Keratinocyte (primary cell): ENCODE measurements around the gene TRIM14. TPM values are rescaled to one million over a fixed set of nuclear protein-coding genes. Genes with fewer than 3 reads are reported as not detected.
"Not testable (repeated sequence)": the region's sequence is repeated elsewhere in the genome, so short reads cannot be mapped to it uniquely, and the experiment has no call there.

ENCODE experiments used
- DNase-seq: peaks from one replicate; pipeline ENCODE4 v3.0.0-alpha.2; 2011; ENCODE audit warnings: low read depth, missing footprints, low spot score
- FAIRE-seq: peaks from 2 replicates; lab custom pipeline; 2011; peaks lifted over from hg19 to GRCh38; lab: Jason Lieb, UNC
- H2AFZ ChIP-seq: 2 replicates; pipeline ENCODE4 v1.6.0; 2012; ENCODE audit warnings: low read length, control low read depth, inconsistent platforms; ENCODE audit not compliant: control insufficient read depth
- H3K27ac ChIP-seq: 2 replicates; pipeline ENCODE4 v1.5.1; 2011; ENCODE audit warnings: low read length; ENCODE audit not compliant: control insufficient read depth, insufficient read depth
- H3K27me3 ChIP-seq: 3 replicates; pipeline ENCODE4 v1.6.0; 2011; ENCODE audit warnings: low read length; ENCODE audit not compliant: control insufficient read depth, insufficient read depth; ENCODE audit errors: extremely low read depth
- H3K36me3 ChIP-seq, 2 experiments: 2 replicates in 1 of 2; 3 replicates in 1 of 2; pipeline ENCODE4 v1.5.1; 2011; ENCODE audit warnings: low read length in 2 of 2, mild to moderate bottlenecking in 1 of 2; ENCODE audit not compliant: control insufficient read depth in 2 of 2, insufficient read depth in 2 of 2; ENCODE audit errors: extremely low read depth in 1 of 2
- H3K4me1 ChIP-seq: 3 replicates; pipeline ENCODE4 v1.5.1; 2011; ENCODE audit warnings: low read length; ENCODE audit not compliant: control insufficient read depth, insufficient read depth; ENCODE audit errors: extremely low read depth
- H3K4me2 ChIP-seq: 3 replicates; pipeline ENCODE4 v1.6.0; 2011; ENCODE audit warnings: low read depth, low read length; ENCODE audit not compliant: control insufficient read depth, insufficient read depth; ENCODE audit errors: extremely low read depth
- H3K4me3 ChIP-seq, 3 experiments: fragments of 200-600 bp in 1 of 3; sonication (generic) in 1 of 3; 2 replicates in 2 of 3; 3 replicates in 1 of 3; pipeline ENCODE4 v1.5.1; 2011 to 2016; ENCODE audit warnings: low read length in 3 of 3, mild to moderate bottlenecking in 3 of 3, control low read depth in 2 of 3, inconsistent platforms in 1 of 3, low read depth in 1 of 3, mixed read lengths in 1 of 3, mixed run types in 1 of 3, moderate library complexity in 1 of 3; ENCODE audit not compliant: control insufficient read depth in 2 of 3, insufficient read depth in 2 of 3; ENCODE audit errors: extremely low read depth in 1 of 3
- H3K79me2 ChIP-seq: 2 replicates; pipeline ENCODE4 v1.6.0; 2012; ENCODE audit warnings: low read length; ENCODE audit not compliant: control insufficient read depth, insufficient read depth
- H3K9ac ChIP-seq: 3 replicates; pipeline ENCODE4 v1.6.0; 2011; ENCODE audit warnings: low read length; ENCODE audit not compliant: control insufficient read depth, insufficient read depth; ENCODE audit errors: extremely low read depth
- H3K9me1 ChIP-seq: 3 replicates; pipeline ENCODE4 v1.6.0; 2011; ENCODE audit warnings: low read length; ENCODE audit not compliant: control insufficient read depth, insufficient read depth; ENCODE audit errors: extremely low read depth
- H3K9me3 ChIP-seq: 2 replicates; pipeline ENCODE4 v1.5.1; 2012; ENCODE audit warnings: low read depth, low read length; ENCODE audit not compliant: control insufficient read depth
- H4K20me1 ChIP-seq: 3 replicates; pipeline ENCODE4 v1.6.0; 2011; ENCODE audit warnings: low read length; ENCODE audit not compliant: control insufficient read depth, insufficient read depth; ENCODE audit errors: extremely low read depth
- CTCF ChIP-seq, 3 experiments: IDR thresholded peaks in 1 of 3; conservative IDR thresholded peaks in 1 of 3; optimal IDR thresholded peaks in 1 of 3; 2 replicates in 2 of 3; 3 replicates in 1 of 3; pipeline versions ENCODE3 to v1.5.1; 2011; ENCODE audit warnings: low read length in 3 of 3, mild to moderate bottlenecking in 3 of 3, moderate library complexity in 2 of 3, control low read depth in 1 of 3, inconsistent platforms in 1 of 3; ENCODE audit not compliant: insufficient read depth in 2 of 3; ENCODE audit errors: extremely low read depth in 1 of 3
- EZH2 ChIP-seq: IDR thresholded peaks from one replicate; pipeline ENCODE4 v1.6.1; 2012; ENCODE audit warnings: inconsistent platforms, mild to moderate bottlenecking, low read length, moderate library complexity
- dilution Hi-C: fragments of 300-500 bp; cut with MboI; formaldehyde crosslinking; loops from one replicate; pipeline ENCODE4 v1.7.0; 2020; ENCODE audit warnings: low sequenced_read_pairs; ENCODE audit not compliant: extremely low pct_ligation_motif_present
- polyA plus RNA-seq, 5 experiments: library from polyadenylated mRNA; depleted of rRNA in 3 of 5; stranded (reverse) in 3 of 5; stranded (forward) in 1 of 5; unstranded in 1 of 5; fragments of >200 nt; gene quantifications; 1 replicate in 1 of 5; 2 replicates in 3 of 5; 3 replicates in 1 of 5; pipeline versions ENCODE4 v1.2.1 to v1.2.3, GENCODE V29; 2011 to 2012; ENCODE audit warnings: missing spikeins in 2 of 5, low read depth in 1 of 5, low replicate concordance in 1 of 5

Gene TRIM14
- polyA plus RNA-seq, 1 donor (not counting 4 experiments of a cell fraction or from before 2014, with no cell fraction given) = 22.1 TPM

- Histone ChIP-seq H3K9ac (no peak overlapping the region), H3K4me2 (no peak overlapping the region), H4K20me1 (no peaks in the 10 kb centered on the region), H3K79me2 (no peaks in the 10 kb centered on the region), H3K9me3 (no peaks in the 10 kb centered on the region), H3K36me3 (peaks cover 27 to 49% of the 10 kb centered on the region in 2 experiments), H3K4me1 (peaks cover 14% of the 10 kb centered on the region), H3K9me1 (no peaks in the 10 kb centered on the region), H2AFZ (no peak overlapping the region), H3K27ac (no peak overlapping the region), H3K27me3 (no peaks in the 10 kb centered on the region), H3K4me3 (no peak overlapping the region)
- FAIRE-seq (no peak), DNase-seq (no peak)
- dilution Hi-C loops = no loop called here
- TF ChIP-seq EZH2 (no peak), CTCF (optimal IDR thresholded peaks at IDR 0.05 in 1 of 3, IDR thresholded peaks at IDR 0.05 in 1 of 3, conservative IDR thresholded peaks at IDR 0.05 in 1 of 3; ENCODE audit: extremely low read depth in 1 of 3, insufficient read depth in 2 of 3, low read length in 3 of 3) (no peak)
These were observed 38.7 kb downstream of the TRIM14 start for GRCh38 chr9:98080326-98080725.

GRCh38 chr9:98078895-98079294 lies 40.1 kb downstream of the TRIM14 start:
- TF ChIP-seq EZH2 (no peak), CTCF (optimal IDR thresholded peaks at IDR 0.05 in 1 of 3, IDR thresholded peaks at IDR 0.05 in 1 of 3, conservative IDR thresholded peaks at IDR 0.05 in 1 of 3; ENCODE audit: extremely low read depth in 1 of 3, insufficient read depth in 2 of 3, low read length in 3 of 3) (no peak)
- Histone ChIP-seq H3K4me1 (peaks cover 23% of the 10 kb centered on the region), H3K9me1 (no peaks in the 10 kb centered on the region)

DNA sequence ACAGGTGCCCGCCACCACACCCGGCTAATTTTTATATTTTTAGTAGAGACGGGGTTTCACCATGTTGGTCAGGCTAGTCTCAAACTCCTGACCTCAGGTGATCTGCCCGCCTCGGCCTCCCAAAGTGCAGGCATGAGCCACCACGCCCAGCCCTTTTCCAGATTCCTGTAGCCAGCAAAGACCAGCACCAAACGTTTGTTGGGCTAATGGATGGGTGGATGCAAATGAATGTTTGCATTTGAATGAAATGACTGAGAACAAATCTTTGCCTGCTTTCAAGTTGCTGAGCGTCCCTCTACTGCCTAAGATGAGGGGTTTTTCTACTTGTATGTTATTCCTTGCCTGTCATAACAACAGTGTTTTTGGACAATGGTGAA lies 42.5 kb downstream of the TRIM14 start:
- Histone ChIP-seq H3K36me3 (peaks cover 13 to 20% of the 10 kb centered on the region in 2 experiments), H3K4me1 (peaks cover 24% of the 10 kb centered on the region)
- H3K4me3 ChIP-seq, H4K20me1 ChIP-seq, H3K27ac ChIP-seq, H3K9me1 ChIP-seq, H2AFZ ChIP-seq, H3K79me2 ChIP-seq, DNase-seq, H3K9ac ChIP-seq, dilution Hi-C loops, H3K4me2 ChIP-seq, H3K27me3 ChIP-seq, H3K9me3 ChIP-seq, FAIRE-seq: not testable (repeated sequence)

More at GRCh38 chr9:98078895-98079294, 40.1 kb downstream of the TRIM14 start:
- dilution Hi-C loops = no loop called here
- Histone ChIP-seq H3K9ac (no peak overlapping the region), H3K27ac (no peak overlapping the region), H3K4me2 (no peak overlapping the region), H3K36me3 (peaks cover 24 to 41% of the 10 kb centered on the region in 2 experiments), H4K20me1 (no peaks in the 10 kb centered on the region), H3K9me3 (no peaks in the 10 kb centered on the region), H3K4me3 (no peak overlapping the region), H2AFZ (no peak overlapping the region), H3K27me3 (no peaks in the 10 kb centered on the region), H3K79me2 (no peaks in the 10 kb centered on the region)
- DNase-seq = no peak
- FAIRE-seq = no peak
